ENCODE results near the gene ERAL1. TPM values are rescaled to one million over a fixed set of nuclear protein-coding genes. Genes with fewer than 3 reads are reported as not detected.

Gene ERAL1
- total and polyA plus RNA-seq, 11 donors: 28.0 to 78.2 (median 41.1) TPM

DNA sequence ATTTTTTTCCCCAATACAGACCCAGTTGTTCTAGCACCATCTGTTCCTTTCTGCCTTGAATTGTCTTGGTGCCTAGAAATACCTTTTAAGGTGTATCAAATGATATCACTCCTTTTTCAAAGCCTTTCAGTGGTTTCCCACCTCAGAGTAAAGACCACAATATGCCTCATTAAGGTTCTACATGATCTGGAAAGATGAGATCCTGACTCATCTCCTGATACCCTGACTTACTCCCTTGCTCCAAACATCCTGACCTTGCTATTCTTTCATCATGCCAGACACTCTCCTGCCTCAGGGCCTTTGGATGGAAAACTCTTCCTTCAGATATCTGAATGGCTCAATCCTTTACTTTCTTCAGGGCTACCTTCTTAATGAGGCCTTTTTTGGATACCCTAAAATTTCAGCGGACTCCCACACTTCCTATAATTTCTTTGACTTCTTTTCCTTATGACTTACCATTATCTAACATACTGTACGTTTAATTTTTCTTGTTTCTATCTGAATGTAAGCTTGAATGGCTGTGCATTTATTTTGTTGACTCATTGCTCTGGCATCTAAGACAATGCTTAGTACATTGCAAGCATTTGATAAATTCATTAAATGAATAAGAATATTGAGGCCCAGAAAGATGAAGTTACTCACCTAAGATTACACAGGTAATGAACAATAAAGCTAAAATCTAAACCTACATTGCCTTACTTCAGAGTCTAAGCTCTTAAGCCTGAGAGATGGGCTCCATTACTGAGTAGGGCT is 23.5 kb downstream of the ERAL1 start:
- H3K27me3 ChIP-seq: no peaks in the 10 kb centered on the region
- no peaks in the 10 kb centered on the region for H3K4me1 ChIP-seq
- DNase-seq: no peak
- WGBS, 4 donors: 85 to 93% (median 87%) methylated on average over 2 of the region's 2 CpGs
- H3K9me3 ChIP-seq: no peaks in the 10 kb centered on the region
- no peak overlapping the region for H3K4me3 ChIP-seq
- H3K36me3 ChIP-seq: peaks cover 0 to 55% (median 47%) of the 10 kb centered on the region in 9 donors
- no peak for ATAC-seq
- H3K27ac ChIP-seq: no peak overlapping the region
- TF ChIP-seq, protein P1, sequence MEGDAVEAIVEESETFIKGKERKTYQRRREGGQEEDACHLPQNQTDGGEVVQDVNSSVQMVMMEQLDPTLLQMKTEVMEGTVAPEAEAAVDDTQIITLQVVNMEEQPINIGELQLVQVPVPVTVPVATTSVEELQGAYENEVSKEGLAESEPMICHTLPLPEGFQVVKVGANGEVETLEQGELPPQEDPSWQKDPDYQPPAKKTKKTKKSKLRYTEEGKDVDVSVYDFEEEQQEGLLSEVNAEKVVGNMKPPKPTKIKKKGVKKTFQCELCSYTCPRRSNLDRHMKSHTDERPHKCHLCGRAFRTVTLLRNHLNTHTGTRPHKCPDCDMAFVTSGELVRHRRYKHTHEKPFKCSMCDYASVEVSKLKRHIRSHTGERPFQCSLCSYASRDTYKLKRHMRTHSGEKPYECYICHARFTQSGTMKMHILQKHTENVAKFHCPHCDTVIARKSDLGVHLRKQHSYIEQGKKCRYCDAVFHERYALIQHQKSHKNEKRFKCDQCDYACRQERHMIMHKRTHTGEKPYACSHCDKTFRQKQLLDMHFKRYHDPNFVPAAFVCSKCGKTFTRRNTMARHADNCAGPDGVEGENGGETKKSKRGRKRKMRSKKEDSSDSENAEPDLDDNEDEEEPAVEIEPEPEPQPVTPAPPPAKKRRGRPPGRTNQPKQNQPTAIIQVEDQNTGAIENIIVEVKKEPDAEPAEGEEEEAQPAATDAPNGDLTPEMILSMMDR (IDR thresholded peaks at IDR 0.05): no peak
- TF ChIP-seq POLR2A (IDR thresholded peaks at IDR 0.05): no peak
- intact Hi-C loops (cut with DNase I): no loop called here

DNA sequence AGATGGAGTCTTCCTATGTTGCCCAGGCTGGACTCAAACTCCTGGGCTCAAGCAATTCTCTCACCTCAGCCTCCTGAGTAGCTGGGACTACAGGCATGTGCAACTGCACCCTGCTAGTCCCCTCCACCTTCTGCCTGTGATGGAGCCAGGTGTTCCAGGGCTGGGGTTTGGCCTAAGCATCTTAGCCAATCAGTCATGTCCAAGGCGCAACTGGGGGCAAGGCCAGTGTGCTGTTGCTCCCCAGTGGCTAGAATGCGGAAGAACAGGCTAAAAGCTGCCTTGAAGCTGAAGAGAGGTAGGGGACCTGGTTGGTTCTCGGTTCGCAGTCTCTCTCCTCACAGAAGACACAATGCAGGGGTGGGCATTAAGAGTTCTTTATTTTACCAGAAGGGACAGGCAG is 24.2 kb downstream of the ERAL1 start:
- intact Hi-C loops (cut with DNase I): no loop called here
- peaks cover 0 to 62% (median 52%) of the 10 kb centered on the region in 9 donors for H3K36me3 ChIP-seq
- H3K4me3 ChIP-seq: no peak overlapping the region
- no peak overlapping the region for H3K27ac ChIP-seq
- no peaks in the 10 kb centered on the region for H3K27me3 ChIP-seq
- peak in 1 of 4 donors; percentile 21 for ATAC-seq
- WGBS, 4 donors: 78 to 90% (median 86%) methylated on average over 4 of the region's 4 CpGs
- no peak for DNase-seq
- no peaks in the 10 kb centered on the region for H3K9me3 ChIP-seq
- TF ChIP-seq, protein P1 (IDR thresholded peaks at IDR 0.05): peak in 3 of 12 donors; percentile 10 to 25 (median 13)
- no peak for TF ChIP-seq POLR2A (IDR thresholded peaks at IDR 0.05)
- H3K4me1 ChIP-seq: no peaks in the 10 kb centered on the region

DNA sequence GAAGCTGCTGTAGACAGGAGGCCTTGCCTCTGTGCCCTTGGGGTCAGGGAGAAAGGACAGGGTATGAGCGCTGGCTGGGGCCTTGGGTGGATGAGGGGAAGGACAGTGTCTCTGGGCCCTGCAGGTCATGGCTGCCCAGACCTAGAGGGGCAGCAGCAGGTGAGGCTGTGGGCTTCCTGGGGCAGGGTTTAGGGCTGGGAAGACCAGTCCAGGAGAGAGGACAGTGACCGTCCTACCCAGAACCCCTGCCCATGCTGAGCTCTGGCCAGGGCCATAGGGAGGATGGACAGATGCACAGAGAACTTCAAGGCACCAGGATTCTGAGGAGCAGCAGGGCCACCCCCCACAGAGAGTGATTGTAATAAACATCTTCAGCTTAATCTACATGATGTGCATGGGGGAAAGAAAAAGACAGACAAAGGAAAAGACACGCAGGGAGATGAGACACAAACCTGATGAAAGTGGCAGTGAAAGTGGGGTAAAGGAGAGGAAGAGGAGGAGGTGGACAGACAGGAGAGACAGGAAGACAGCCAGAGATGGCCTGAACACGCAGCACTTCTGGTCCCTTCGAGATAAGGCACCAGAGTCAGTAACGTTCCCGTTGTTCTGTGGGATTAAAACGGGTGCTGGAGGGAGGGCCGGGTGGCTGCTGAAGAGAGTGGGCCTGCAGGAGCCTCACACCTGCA is 25.2 kb downstream of the ERAL1 start:
- no peaks in the 10 kb centered on the region for H3K27me3 ChIP-seq
- intact Hi-C loops (cut with DNase I): loop anchor here in 1 of 10 donors (10.0 kb wide), 1 partner anchor 55 kb away; no protein-coding TSS in a partner anchor
- no peak overlapping the region for H3K4me3 ChIP-seq
- 64 to 72% (median 68%) methylated on average over 9 of the region's 9 CpGs for whole genome bisulfite sequencing, 4 donors
- H3K27ac ChIP-seq: no peak overlapping the region
- no peak for ATAC-seq
- H3K4me1 ChIP-seq: peaks cover 0 to 6% (median 0%) of the 10 kb centered on the region in 12 donors
- no peak for TF ChIP-seq POLR2A (IDR thresholded peaks at IDR 0.05)
- TF ChIP-seq, protein P1 (IDR thresholded peaks at IDR 0.05): no peak
- no peaks in the 10 kb centered on the region for H3K9me3 ChIP-seq
- no peak for DNase-seq
- peaks cover 0 to 72% (median 60%) of the 10 kb centered on the region in 9 donors for H3K36me3 ChIP-seq

DNA sequence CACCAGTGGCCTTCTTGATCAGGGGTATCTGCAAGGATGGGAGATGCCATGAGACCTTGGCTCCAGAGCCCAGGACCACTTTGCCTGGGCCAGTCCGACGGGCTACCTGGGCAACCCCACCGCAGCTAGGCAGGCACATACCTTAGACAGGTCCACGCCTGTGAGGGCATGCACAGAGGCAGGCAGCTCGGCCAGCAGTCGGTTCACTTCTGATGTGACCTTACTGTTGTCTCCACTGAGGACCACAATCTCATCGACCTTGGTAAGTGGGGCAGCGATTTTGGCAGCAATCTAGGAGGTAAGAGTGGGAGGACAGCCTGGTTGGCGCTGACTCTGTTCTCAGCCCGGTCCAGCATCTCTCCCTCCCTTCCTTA is 25.7 kb downstream of the ERAL1 start:
- Histone ChIP-seq H3K36me3 (peaks cover 0 to 77% (median 63%) of the 10 kb centered on the region in 9 donors), H3K27ac (no peak overlapping the region), H3K27me3 (no peaks in the 10 kb centered on the region), H3K4me1 (peaks cover 0 to 11% (median 0%) of the 10 kb centered on the region in 12 donors), H3K4me3 (no peak overlapping the region), H3K9me3 (no peaks in the 10 kb centered on the region)
- 68 to 79% (median 71%) methylated on average over 9 to 10 of the region's 10 CpGs for WGBS, 4 donors
- DNase-seq: no peak
- intact Hi-C loops (cut with DNase I): loop anchor here in 1 of 10 donors (10.0 kb wide), 1 partner anchor 56 kb away; no protein-coding TSS in a partner anchor
- no peak for TF ChIP-seq POLR2A (IDR thresholded peaks at IDR 0.05)
- TF ChIP-seq, protein P1 (IDR thresholded peaks at IDR 0.05): no peak
- ATAC-seq: peak in 1 of 4 donors; percentile 5

Measured in heart left ventricle (tissue), 16 donors.